Fibroblast of pulmonary artery (primary cell): Measurements from ENCODE around the gene NAP1L5.

Source experiments
- DNase-seq: peaks from one replicate; pipeline ENCODE4 v3.0.0-alpha.2; 2010; ENCODE audit warnings: low read depth
- H3K4me3 ChIP-seq: replicated peaks from 2 replicates; pipeline ENCODE4 v1.5.1; 2011; ENCODE audit warnings: low read depth, mild to moderate bottlenecking, control low read depth, low read length, moderate library complexity
- TF ChIP-seq, protein P1 (sequence below): IDR thresholded peaks from 2 replicates; pipeline ENCODE4 v1.5.1; 2011; ENCODE audit warnings: mild to moderate bottlenecking, control low read depth, low read length, inconsistent platforms; ENCODE audit errors: missing control alignments

The NAP1L5 gene

GRCh38 chr4:88713782-88714181 lies 16.2 kb upstream of the NAP1L5 start:
- no peak overlapping the region for H3K4me3 ChIP-seq
- no peak for DNase-seq
- TF ChIP-seq, protein P1, sequence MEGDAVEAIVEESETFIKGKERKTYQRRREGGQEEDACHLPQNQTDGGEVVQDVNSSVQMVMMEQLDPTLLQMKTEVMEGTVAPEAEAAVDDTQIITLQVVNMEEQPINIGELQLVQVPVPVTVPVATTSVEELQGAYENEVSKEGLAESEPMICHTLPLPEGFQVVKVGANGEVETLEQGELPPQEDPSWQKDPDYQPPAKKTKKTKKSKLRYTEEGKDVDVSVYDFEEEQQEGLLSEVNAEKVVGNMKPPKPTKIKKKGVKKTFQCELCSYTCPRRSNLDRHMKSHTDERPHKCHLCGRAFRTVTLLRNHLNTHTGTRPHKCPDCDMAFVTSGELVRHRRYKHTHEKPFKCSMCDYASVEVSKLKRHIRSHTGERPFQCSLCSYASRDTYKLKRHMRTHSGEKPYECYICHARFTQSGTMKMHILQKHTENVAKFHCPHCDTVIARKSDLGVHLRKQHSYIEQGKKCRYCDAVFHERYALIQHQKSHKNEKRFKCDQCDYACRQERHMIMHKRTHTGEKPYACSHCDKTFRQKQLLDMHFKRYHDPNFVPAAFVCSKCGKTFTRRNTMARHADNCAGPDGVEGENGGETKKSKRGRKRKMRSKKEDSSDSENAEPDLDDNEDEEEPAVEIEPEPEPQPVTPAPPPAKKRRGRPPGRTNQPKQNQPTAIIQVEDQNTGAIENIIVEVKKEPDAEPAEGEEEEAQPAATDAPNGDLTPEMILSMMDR: no peak

DNA sequence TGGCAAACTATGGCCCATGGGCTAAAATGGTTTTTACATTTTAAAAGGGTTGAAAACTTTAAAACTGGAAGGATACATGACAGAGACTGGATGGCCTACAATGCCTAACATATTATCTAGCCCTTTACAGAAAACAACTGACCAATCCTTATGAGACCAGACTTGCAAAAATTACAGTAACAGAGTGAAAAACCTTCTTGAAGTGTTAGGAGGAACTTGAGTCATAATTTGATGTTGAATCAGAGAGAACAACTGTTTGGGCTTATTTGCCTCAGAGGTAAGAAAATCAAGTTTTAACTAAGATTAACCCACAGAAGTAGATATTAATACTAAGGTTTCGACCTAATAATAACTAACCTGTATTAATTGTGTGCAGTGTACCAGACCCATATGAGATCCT lies 12.4 kb upstream of the NAP1L5 start:
- no peak for DNase-seq
- no peak overlapping the region for H3K4me3 ChIP-seq
- TF ChIP-seq, protein P1: no peak

DNA sequence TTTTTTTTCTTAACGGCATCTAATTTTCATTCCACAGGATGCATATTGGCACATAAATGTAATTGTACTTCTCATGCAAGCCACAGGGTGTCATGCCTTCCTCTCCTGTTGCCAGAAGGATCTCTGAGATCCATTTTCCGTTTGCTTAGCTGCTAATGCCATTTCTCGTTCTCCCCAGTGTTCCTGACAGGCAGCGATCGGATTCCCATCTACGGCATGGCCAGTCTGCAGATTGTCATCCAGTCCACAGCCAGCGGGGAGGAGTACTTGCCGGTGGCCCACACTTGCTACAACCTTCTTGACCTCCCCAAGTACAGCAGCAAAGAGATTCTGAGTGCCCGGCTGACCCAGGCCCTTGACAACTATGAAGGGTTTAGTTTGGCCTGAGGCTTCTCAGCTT lies 8.9 kb upstream of the NAP1L5 start:
- peak; percentile 80 for DNase-seq
- TF ChIP-seq, protein P1: peak; percentile 70
- H3K4me3 ChIP-seq: no peak overlapping the region

DNA sequence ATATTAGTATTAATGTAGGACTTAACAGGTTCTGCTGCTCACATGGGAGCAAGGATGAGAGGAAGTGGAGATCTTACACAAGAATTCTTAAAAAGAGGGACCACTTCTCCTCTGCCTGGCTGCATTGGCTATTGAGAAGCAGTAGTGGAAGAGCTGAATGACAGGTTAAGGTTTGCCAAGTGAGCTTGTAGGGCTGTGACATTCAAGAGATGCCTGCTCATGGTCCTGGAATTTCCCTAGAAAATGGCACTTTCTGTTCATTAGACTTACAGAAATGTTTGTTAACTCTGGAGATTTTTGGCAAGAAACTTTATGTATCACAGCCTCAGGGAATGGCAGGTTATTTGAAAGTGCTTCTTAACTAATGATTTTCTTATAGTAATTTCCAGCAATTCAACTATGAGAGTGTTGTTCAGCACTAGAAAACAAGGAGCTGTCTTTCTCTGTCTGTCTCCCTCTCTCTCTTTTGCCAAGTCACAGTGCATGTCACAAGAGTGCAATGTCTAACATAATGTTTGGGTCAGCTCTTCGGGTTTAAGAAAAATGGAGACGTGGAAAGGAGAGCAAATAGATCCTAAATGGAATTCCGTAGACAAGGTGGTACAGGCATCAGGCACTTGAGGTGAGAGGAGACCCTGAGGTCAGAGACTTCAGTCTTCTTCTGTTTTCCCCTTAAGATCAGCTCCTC lies 8.3 kb upstream of the NAP1L5 start:
- TF ChIP-seq, protein P1: no peak

DNA sequence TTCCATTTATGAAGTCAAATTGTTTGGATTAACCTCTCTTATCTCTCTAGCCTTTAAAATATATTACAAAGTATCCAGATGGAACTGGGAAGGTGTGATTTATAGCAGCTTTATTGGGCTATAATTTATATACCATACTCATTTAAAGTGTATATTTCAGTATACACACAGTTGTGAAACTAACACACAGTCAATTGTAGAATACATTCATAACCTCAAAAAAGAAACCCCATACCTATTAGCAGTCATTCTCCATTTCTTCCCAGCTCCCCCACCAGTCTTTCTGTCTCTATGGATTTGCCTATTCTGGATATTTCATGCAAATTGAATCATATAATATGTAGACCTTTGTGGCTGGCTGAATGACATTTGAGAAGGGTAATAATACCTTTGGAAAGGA lies 7.6 kb upstream of the NAP1L5 start:
- TF ChIP-seq, protein P1: no peak
- no peak for DNase-seq
- no peak overlapping the region for H3K4me3 ChIP-seq

More for the DNA sequence above, 8.3 kb upstream of the NAP1L5 start:
- peak; percentile 44 for DNase-seq
- no peak overlapping the region for H3K4me3 ChIP-seq

DNA sequence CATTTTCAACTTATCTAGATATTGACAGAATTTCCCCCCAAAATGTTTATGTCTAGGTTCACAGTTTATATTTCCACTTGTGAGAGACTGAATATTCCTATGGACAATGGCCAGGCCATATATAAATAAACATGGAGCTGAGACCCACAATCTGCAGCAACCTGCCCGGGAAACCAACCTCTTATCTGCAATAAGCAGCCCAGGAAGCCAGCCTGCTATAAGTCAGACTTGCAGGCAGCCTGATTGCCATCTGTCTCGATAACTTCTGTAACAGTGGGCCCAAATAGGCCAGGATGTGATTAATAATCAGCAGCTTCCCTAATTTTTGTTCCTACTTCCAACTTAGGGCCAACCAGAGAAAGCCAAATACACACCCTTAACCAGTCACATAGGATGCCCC lies 5.2 kb upstream of the NAP1L5 start:
- TF ChIP-seq, protein P1: no peak
- no peak overlapping the region for H3K4me3 ChIP-seq
- no peak for DNase-seq

- no peak overlapping the region for H3K4me3 ChIP-seq
- DNase-seq: no peak
- TF ChIP-seq, protein P1: no peak
Observed at GRCh38 chr4:88698519-88698918, 890 bp upstream of the NAP1L5 start.
